Neural crest cell (in vitro differentiated cells): ENCODE measurements around the gene SDHA. TPM values are rescaled to one million over a fixed set of nuclear protein-coding genes. Genes with fewer than 3 reads are reported as not detected.
A peak's percentile ranks its signal among the peaks of the same experiment; 100 is the strongest.
"Not testable (repeated sequence)": the region's sequence is repeated elsewhere in the genome, so short reads cannot be mapped to it uniquely, and the experiment has no call there.

Experiments used
- DNase-seq: peaks from one replicate; pipeline ENCODE4 v3.0.0; 2021; ENCODE audit warnings: low read depth, mixed read lengths, low spot score
- H3K27ac Mint-ChIP-seq: one replicate; pipeline ENCODE4 v1.8.0; 2021; ENCODE audit warnings: mild to moderate bottlenecking, mixed read lengths; ENCODE audit not compliant: unreplicated experiment
- H3K27me3 Mint-ChIP-seq: 2 replicates; pipeline ENCODE4 v1.8.0; 2021; ENCODE audit warnings: low read depth, mild to moderate bottlenecking, mixed read lengths
- H3K36me3 Mint-ChIP-seq: 2 replicates; pipeline ENCODE4 v1.8.0; 2021; ENCODE audit warnings: low read depth, mild to moderate bottlenecking, mixed read lengths
- H3K4me1 Mint-ChIP-seq: 2 replicates; pipeline ENCODE4 v1.8.0; 2021; ENCODE audit warnings: mixed read lengths
- H3K4me3 Mint-ChIP-seq: one replicate; pipeline ENCODE4 v1.8.0; 2021; ENCODE audit warnings: mild to moderate bottlenecking, mixed read lengths
- H3K9me3 Mint-ChIP-seq: 2 replicates; pipeline ENCODE4 v1.8.0; 2021; ENCODE audit warnings: mixed read lengths
- long read RNA-seq: library from polyadenylated mRNA; unstranded; transcript quantifications from one replicate; pipeline ENCODE4 v2.0.0, GENCODE V29; 2020
- total RNA-seq: library from RNA; stranded (reverse); gene quantifications from 2 replicates; pipeline ENCODE4 v1.2.1, GENCODE V29; 2021
- TF ChIP-seq, protein P1 (sequence below): fragments of 200-600 bp; sonication (generic); conservative IDR thresholded peaks from 2 replicates; pipeline ENCODE4 v1.5.0; 2021; ENCODE audit warnings: antibody characterized with exemption, mild to moderate bottlenecking

SDHA gene
- 106 and 108 TPM in 2 replicates for total RNA-seq
- long read RNA-seq, transcript SDHA-201 (15 exons, 2,390 nt) = major isoform, 300 of 357 reads
- long read RNA-seq, transcript SDHA-204 (13 exons, 2,067 nt) = minor isoform, 17 of 357 reads
- long read RNA-seq, partial matches to known transcripts = 12 of 357 reads
- long read RNA-seq, other reads (novel, unspliced or antisense) = 26 of 357 reads

DNA sequence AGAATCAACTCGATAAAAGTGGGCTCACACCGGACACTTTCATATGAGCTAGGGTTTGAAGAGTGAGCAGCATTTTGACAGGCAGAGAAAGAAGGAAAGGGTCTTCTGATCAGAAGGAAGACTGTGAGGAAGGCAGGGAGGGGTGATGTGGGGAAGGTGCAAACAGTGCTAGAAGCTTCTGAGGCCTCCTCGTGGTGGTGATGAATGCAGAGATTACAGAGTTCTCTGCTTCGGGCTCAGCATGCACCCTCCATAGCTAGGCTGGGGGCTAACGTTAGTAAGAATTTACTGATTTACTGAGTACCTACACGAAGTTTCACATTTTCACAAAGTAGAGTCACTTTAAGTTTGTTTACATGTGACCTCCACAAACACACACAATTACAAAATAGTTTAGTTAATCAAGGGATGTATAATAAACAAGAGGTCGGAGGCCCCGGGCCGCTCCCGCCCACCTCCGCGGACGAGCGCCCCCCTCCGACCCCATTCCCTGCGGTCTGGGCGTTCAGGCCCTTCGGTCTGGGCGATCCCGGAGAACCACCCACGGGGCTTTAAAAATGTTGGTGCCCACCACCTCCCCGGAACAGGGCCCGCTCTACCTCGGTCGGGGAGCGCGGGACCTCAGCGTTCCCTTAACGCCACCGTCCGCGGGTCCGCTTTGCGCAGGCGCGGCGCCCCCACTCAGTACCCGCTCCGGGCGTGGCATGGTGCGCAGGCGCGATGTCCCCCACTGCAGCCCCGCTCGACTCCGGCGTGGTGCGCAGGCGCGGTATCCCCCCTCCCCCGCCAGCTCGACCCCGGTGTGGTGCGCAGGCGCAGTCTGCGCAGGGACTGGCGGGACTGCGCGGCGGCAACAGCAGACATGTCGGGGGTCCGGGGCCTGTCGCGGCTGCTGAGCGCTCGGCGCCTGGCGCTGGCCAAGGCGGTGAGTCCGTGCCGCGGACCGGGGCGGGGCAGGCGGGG is at the start of gene SDHA, which contains the start of gene CCDC127:
Gene SDHA, plus strand, starts transcription at position 827 of the 963 bp plus-strand sequence. Its CDS starts 36 bp downstream, at position 863.
Gene CCDC127, minus strand, starts transcription at position 660 of the 963 bp plus-strand sequence. CDS start 1,304 bp downstream, outside the sequence.
- peak within 1 kb of the TSS; percentile 87 for H3K27ac Mint-ChIP-seq

DNA sequence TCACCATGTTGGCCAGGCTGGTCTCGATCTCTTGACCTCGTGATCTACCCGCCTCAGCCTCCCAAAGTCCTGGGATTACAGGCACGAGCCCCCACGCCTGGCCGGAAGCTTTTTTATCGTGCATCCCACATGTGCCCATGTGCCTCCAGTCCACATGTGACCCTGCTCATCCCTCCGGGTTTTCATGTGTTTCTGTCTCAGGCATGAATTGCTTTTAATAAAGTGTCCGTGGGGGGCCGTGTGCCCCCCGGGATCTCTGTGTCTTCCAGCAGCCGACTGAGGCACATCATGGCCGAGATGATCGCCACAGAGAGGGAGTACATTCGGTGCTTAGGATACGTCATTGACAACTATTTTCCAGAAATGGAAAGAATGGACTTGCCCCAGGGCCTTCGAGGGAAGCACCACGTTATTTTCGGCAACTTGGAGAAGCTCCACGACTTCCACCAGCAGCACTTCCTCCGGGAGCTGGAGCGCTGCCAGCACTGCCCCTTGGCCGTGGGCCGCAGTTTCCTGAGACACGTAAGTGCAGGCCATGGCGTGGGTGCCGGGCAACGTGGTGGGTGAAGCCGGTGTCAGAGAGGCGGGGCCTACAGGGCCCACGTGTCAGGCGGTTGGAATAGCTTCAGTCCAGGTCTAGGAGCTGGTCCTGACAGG is 48.9 kb upstream of the SDHA start:
- peaks cover 12% of the 10 kb centered on the region for H3K4me1 Mint-ChIP-seq
- peaks cover 7% of the 10 kb centered on the region for H3K36me3 Mint-ChIP-seq
- H3K27ac Mint-ChIP-seq = no peak overlapping the region
- no peak overlapping the region for H3K4me3 Mint-ChIP-seq
- no peaks in the 10 kb centered on the region for H3K9me3 Mint-ChIP-seq
- TF ChIP-seq, protein P1, sequence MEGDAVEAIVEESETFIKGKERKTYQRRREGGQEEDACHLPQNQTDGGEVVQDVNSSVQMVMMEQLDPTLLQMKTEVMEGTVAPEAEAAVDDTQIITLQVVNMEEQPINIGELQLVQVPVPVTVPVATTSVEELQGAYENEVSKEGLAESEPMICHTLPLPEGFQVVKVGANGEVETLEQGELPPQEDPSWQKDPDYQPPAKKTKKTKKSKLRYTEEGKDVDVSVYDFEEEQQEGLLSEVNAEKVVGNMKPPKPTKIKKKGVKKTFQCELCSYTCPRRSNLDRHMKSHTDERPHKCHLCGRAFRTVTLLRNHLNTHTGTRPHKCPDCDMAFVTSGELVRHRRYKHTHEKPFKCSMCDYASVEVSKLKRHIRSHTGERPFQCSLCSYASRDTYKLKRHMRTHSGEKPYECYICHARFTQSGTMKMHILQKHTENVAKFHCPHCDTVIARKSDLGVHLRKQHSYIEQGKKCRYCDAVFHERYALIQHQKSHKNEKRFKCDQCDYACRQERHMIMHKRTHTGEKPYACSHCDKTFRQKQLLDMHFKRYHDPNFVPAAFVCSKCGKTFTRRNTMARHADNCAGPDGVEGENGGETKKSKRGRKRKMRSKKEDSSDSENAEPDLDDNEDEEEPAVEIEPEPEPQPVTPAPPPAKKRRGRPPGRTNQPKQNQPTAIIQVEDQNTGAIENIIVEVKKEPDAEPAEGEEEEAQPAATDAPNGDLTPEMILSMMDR = no peak
- H3K27me3 Mint-ChIP-seq = no peaks in the 10 kb centered on the region
- no peak for DNase-seq

More for the DNA sequence above, at the start of gene SDHA, which contains the start of gene CCDC127:
- not testable (repeated sequence) for H3K27me3 Mint-ChIP-seq, H3K36me3 Mint-ChIP-seq, H3K9me3 Mint-ChIP-seq
- H3K4me1 Mint-ChIP-seq = peaks cover 39% of the 10 kb centered on the region
- DNase-seq = peak; percentile 98
- TF ChIP-seq, protein P1 = peak; percentile 49
- peak within 1 kb of the TSS; percentile 97 for H3K4me3 Mint-ChIP-seq

DNA sequence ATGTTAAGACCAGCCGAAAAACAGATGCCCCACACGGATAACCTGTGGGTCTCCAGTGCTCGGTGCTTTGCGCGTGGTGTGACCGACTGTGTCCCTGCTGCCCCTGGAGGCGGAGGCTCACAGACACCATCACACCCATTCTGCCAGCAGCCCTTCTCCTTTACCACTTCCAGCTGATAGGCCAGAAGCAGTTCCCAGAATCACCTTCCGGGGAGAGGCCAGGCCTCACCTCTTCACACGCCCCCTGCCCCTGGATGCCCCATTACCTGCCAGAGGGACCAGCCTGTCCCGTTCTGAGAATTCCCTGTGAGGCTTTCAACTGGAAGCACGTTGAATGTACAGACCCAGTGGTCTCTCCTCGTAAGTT is 48.4 kb upstream of the SDHA start:
- Mint-ChIP-seq H3K4me3 (no peak overlapping the region), H3K36me3 (peaks cover 1% of the 10 kb centered on the region), H3K27ac (no peak overlapping the region), H3K27me3 (no peaks in the 10 kb centered on the region), H3K9me3 (no peaks in the 10 kb centered on the region), H3K4me1 (peaks cover 12% of the 10 kb centered on the region)
- DNase-seq = no peak
- TF ChIP-seq, protein P1 = no peak

DNA sequence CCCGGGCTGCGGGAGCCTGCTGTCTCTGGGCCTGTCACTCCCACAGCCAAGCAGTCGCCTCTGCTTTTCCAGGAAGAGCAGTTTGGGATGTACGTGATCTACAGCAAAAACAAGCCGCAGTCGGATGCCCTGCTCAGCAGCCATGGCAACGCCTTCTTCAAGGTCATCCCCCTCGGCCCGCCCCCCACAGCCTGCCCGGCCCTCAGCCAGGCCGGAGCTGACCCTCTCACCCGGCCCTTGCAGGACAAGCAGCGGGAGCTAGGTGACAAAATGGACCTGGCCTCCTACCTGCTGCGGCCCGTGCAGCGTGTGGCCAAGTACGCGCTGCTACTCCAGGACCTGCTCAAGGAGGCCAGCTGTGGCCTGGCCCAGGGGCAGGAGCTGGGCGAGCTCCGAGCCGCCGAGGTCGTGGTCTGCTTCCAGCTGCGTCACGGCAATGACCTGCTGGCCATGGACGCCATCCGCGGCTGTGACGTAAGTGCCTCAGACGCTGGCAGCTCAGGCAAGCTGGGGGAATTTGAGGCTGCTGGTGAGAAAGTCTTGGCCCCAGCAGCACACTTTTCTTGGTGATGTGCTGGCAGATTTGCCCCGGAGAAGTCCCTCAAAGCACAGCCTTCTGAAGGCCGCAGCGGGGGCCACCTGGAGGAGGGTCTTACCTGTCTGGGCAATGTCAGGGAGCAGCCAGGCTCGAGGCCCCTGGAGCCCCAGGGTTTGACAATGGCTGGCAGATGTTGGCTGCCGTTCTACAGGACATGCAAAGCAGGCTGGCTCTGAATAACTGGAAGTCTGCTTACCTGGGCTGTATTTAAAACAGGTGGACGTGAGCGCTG is 46.9 kb upstream of the SDHA start:
- no peaks in the 10 kb centered on the region for H3K27me3 Mint-ChIP-seq
- no peaks in the 10 kb centered on the region for H3K9me3 Mint-ChIP-seq
- no peak overlapping the region for H3K27ac Mint-ChIP-seq
- DNase-seq = no peak
- H3K4me1 Mint-ChIP-seq = peaks cover 12% of the 10 kb centered on the region
- TF ChIP-seq, protein P1 = no peak
- H3K36me3 Mint-ChIP-seq = no peaks in the 10 kb centered on the region
- H3K4me3 Mint-ChIP-seq = no peak overlapping the region
